Measurements from ENCODE around the gene PP2D1.
"Not testable (repeated sequence)": the region's sequence is repeated elsewhere in the genome, so short reads cannot be mapped to it uniquely, and the experiment has no call there.

GRCh38 chr3:19957354-19957753 lies 54.7 kb downstream of the PP2D1 start:
- TF ChIP-seq POLR2AphosphoS5 (IDR thresholded peaks at IDR 0.05; ENCODE audit: borderline replicate concordance, low read depth, low read length); EZH2 (IDR thresholded peaks at IDR 0.05); FOXP2 (optimal IDR thresholded peaks at IDR 0.05; ENCODE audit: control extremely low read depth, extremely low read length, insufficient read depth): not testable (repeated sequence)
